Caco-2 (cell line): ENCODE measurements around the gene ARHGEF7. TPM values are rescaled to one million over a fixed set of nuclear protein-coding genes. Genes with fewer than 3 reads are reported as not detected.

Source experiments
- BruUV-seq: library from RNA; stranded (reverse); fragments of 400-500 nt; replicated peaks from 2 replicates; lab custom pipeline; 2021; lab: Mats Ljungman, UMichigan
- CTCF ChIA-PET: fragments of 300-600 bp; sonication (Branson Sonifier 250); formaldehyde crosslinking; loops from one replicate; lab custom pipeline; 2022; ENCODE audit warnings: antibody characterized with exemption; lab: Charles Lee
- POLR2A ChIA-PET: fragments of 300-600 bp; sonication (Branson Sonifier 250); formaldehyde crosslinking; loops from one replicate; lab custom pipeline; 2022; ENCODE audit warnings: antibody characterized with exemption; lab: Charles Lee
- DNase-seq, 2 experiments: peaks; one replicate each; pipeline versions ENCODE4 v3.0.0 to v3.0.0-alpha.2; 2020 to 2022
- H3K27me3 ChIP-seq: replicated peaks from 2 replicates; pipeline ENCODE4 v1.6.0; 2011; ENCODE audit warnings: low read length; ENCODE audit not compliant: control insufficient read depth, insufficient read depth
- H3K36me3 ChIP-seq: 2 replicates; pipeline ENCODE4 v1.5.1; 2011; ENCODE audit warnings: low read length; ENCODE audit not compliant: control insufficient read depth, insufficient read depth
- H3K4me1 ChIP-seq: fragments of 250-450 bp; sonication (Bioruptor Pico); 2 replicates; pipeline ENCODE4 v1.5.1; 2020; ENCODE audit warnings: mild to moderate bottlenecking
- H3K4me3 ChIP-seq: 2 replicates; pipeline ENCODE4 v1.5.1; 2011; ENCODE audit warnings: low read depth, mild to moderate bottlenecking, control low read depth, low read length
- H3K9me3 ChIP-seq: fragments of 250-450 bp; sonication (Bioruptor Pico); 2 replicates; pipeline ENCODE4 v1.5.1; 2020; ENCODE audit warnings: mild to moderate bottlenecking, moderate library complexity
- H3K27ac Mint-ChIP-seq: one replicate; pipeline ENCODE4 v1.8.0; 2022; ENCODE audit warnings: mixed read lengths; ENCODE audit not compliant: unreplicated experiment
- H3K27me3 Mint-ChIP-seq: one replicate; pipeline ENCODE4 v1.8.0; 2022; ENCODE audit warnings: mixed read lengths; ENCODE audit not compliant: insufficient read depth, unreplicated experiment
- H3K36me3 Mint-ChIP-seq: one replicate; pipeline ENCODE4 v1.8.0; 2022; ENCODE audit warnings: mild to moderate bottlenecking, mixed read lengths; ENCODE audit not compliant: insufficient read depth, unreplicated experiment
- H3K4me1 Mint-ChIP-seq: one replicate; pipeline ENCODE4 v1.8.0; 2022; ENCODE audit warnings: low read depth, mixed read lengths; ENCODE audit not compliant: unreplicated experiment
- H3K4me3 Mint-ChIP-seq: one replicate; pipeline ENCODE4 v1.8.0; 2022; ENCODE audit warnings: mild to moderate bottlenecking, moderate library complexity, mixed read lengths; ENCODE audit not compliant: unreplicated experiment
- H3K9me3 Mint-ChIP-seq: one replicate; pipeline ENCODE4 v1.8.0; 2022; ENCODE audit warnings: mixed read lengths; ENCODE audit not compliant: unreplicated experiment
- CTCF ChIP-seq, 2 experiments: fragments of 200-600 bp in 1 of 2; IDR thresholded peaks; 1 replicate in 1 of 2; 2 replicates in 1 of 2; pipeline versions ENCODE4 v1.5.1 to v1.8.0; 2011 to 2022; ENCODE audit warnings: antibody characterized with exemption in 1 of 2, control low read depth in 1 of 2, inconsistent platforms in 1 of 2, low read depth in 1 of 2, low read length in 1 of 2, mild to moderate bottlenecking in 1 of 2, moderate library complexity in 1 of 2; ENCODE audit not compliant: insufficient read depth in 1 of 2, severe bottlenecking in 1 of 2, unreplicated experiment in 1 of 2
- intact Hi-C: fragments of 100-400 bp; cut with micrococcal nuclease; formaldehyde crosslinking; loops from one replicate; pipeline ENCODE4 v1.10.0; 2022; ENCODE audit not compliant: unreplicated experiment
- total RNA-seq: library from RNA; stranded (reverse); gene quantifications from 2 replicates; pipeline ENCODE4 v1.2.3, GENCODE V29; 2022

Gene ARHGEF7
- total RNA-seq, 1 experiment from 2014 or later: 60.5 TPM

DNA sequence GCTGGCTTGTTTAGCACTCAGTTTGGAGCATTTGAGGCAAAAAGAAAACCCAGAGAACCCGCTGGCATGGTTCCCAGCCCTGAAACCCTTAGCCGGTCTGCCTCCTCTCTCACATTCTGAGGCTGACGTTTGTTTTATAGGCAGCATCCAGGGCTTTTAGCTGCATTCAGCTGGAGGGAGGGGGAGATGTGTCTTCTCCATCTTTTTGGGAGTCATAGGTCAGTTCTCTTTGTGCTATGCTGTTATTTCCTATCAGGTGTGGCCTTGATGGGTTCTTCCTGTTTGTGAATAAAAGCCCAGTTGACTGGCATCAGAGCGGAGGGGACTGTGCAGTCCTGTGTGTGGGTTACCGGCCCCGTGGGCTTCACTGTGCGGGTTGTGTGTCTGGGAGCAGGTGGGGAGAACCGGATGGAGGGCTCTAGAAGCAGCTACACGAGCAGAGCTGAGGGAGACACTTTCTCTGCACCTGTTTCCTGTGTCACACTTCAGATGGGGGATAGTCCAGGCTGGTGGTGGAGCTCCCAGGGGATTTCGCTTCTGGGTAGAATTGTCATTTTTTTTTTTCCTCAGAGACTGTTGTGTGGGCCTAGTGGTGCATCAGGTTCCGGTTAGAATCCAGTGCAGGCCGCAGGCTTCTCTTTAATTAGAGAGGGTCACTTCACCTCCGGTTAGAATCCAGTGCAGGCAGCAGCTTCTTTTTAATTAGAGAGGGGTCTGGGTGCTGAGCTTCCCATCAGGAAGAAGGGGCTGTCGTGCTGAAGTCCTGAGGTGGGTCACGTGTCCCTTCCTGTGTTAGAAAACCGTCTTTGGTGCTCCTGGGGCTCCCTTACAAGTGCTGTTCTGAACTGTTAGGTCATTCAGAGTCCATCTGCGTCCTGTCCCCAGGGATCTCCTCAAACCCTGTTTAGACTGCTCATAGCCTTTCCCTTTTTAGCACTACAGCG lies 69.6 kb downstream of the ARHGEF7 start:
- ChIA-PET CTCF (no interaction called here), POLR2A (no interaction called here)
- Histone ChIP-seq H3K9me3 (no peaks in the 10 kb centered on the region), H3K4me3 (no peak overlapping the region), H3K4me1 (no peaks in the 10 kb centered on the region), H3K36me3 (peaks cover 2% of the 10 kb centered on the region), H3K27me3 (no peaks in the 10 kb centered on the region)
- H3K36me3 Mint-ChIP-seq: peaks cover 22% of the 10 kb centered on the region
- intact Hi-C loops: no loop called here
- peaks cover 7% of the 10 kb centered on the region for H3K4me1 Mint-ChIP-seq
- no peaks in the 10 kb centered on the region for H3K27me3 Mint-ChIP-seq
- BruUV-seq: no TSS peak
- DNase-seq: no peak
- no peaks in the 10 kb centered on the region for H3K9me3 Mint-ChIP-seq
- no peak overlapping the region for H3K27ac Mint-ChIP-seq
- H3K4me3 Mint-ChIP-seq: no peak overlapping the region
- TF ChIP-seq CTCF (IDR thresholded peaks at IDR 0.05; ENCODE audit: insufficient read depth in 1 of 2, low read depth in 1 of 2, low read length in 1 of 2, severe bottlenecking in 1 of 2, unreplicated experiment in 1 of 2): no peak

DNA sequence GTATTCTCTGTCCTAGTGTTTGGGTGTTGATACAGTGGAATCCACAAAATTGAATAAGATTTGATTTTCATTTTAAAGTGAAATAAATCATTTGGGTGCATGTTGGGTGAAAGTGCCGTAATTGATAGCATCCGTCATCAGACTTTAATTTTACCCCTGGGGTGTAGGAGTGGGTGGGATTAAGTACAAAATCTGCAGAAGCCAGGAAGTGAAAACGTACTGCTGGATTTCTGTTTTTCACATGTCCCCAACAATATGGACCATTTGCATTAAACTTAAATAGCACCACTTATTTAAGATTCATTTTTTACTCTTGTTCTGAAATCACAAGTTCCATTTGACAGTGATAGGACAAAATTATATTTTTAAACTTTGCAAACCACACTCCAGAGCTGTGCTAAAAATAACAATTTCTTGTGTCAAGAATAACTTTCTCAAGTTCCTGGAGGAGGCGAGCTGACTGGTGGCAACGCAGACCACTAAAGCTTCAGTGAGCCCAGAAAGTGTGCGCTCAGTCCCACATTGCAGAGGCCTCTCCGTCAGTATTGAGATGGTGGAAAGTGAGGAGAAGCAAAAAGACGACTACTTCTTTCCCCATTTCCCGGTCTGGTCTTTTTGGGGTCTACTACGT lies 71.3 kb downstream of the ARHGEF7 start:
- H3K4me1 ChIP-seq: no peaks in the 10 kb centered on the region

More for the DNA sequence above, 71.3 kb downstream of the ARHGEF7 start:
- Histone ChIP-seq H3K36me3 (peaks cover 2% of the 10 kb centered on the region), H3K9me3 (no peaks in the 10 kb centered on the region), H3K4me3 (no peak overlapping the region), H3K27me3 (no peaks in the 10 kb centered on the region)
- Mint-ChIP-seq H3K9me3 (peaks cover 11% of the 10 kb centered on the region), H3K36me3 (peaks cover 25% of the 10 kb centered on the region), H3K27me3 (no peaks in the 10 kb centered on the region), H3K4me1 (peaks cover 8% of the 10 kb centered on the region), H3K27ac (no peak overlapping the region), H3K4me3 (no peak overlapping the region)
- no peak for DNase-seq
- ChIA-PET CTCF (no interaction called here), POLR2A (no interaction called here)
- intact Hi-C loops: no loop called here
- BruUV-seq: no TSS peak
- TF ChIP-seq CTCF (IDR thresholded peaks at IDR 0.05; ENCODE audit: insufficient read depth in 1 of 2, low read depth in 1 of 2, low read length in 1 of 2, severe bottlenecking in 1 of 2, unreplicated experiment in 1 of 2): no peak
